Fibroblast of lung (primary cell): ENCODE data around the gene PRRC2A. TPM values are rescaled to one million over a fixed set of nuclear protein-coding genes. Genes with fewer than 3 reads are reported as not detected.
A peak's percentile ranks its signal among the peaks of the same experiment; 100 is the strongest.

Experiments
- DNase-seq, 2 donors: peaks; one replicate each; pipeline versions ENCODE4 v3.0.0 to v3.0.0-alpha.2; 2010; ENCODE audit warnings: low read depth in 2 of 2
- H2AFZ ChIP-seq: 2 replicates; pipeline ENCODE4 v1.5.1; 2012; ENCODE audit warnings: low read length, control low read depth, inconsistent platforms
- H3K27ac ChIP-seq: 2 replicates; pipeline ENCODE4 v1.5.1; 2011; ENCODE audit warnings: low read length, control low read depth; ENCODE audit not compliant: insufficient read depth
- H3K27me3 ChIP-seq: 2 replicates; pipeline ENCODE4 v1.5.1; 2011; ENCODE audit warnings: mild to moderate bottlenecking, low read length; ENCODE audit not compliant: control insufficient read depth, insufficient read depth
- H3K36me3 ChIP-seq: 2 replicates; pipeline ENCODE4 v1.5.1; 2011; ENCODE audit warnings: low read length; ENCODE audit not compliant: control insufficient read depth, insufficient read depth
- H3K4me1 ChIP-seq: 2 replicates; pipeline ENCODE4 v1.5.1; 2011; ENCODE audit warnings: low read length; ENCODE audit not compliant: control insufficient read depth, insufficient read depth; ENCODE audit errors: extremely low read depth
- H3K4me2 ChIP-seq: 2 replicates; pipeline ENCODE4 v1.5.1; 2011; ENCODE audit warnings: low read length, control low read depth; ENCODE audit not compliant: insufficient read depth; ENCODE audit errors: extremely low read depth
- H3K4me3 ChIP-seq, 4 experiments: fragments of 200-600 bp in 1 of 4; sonication (generic) in 1 of 4; replicated peaks in 1 of 4; 2 replicates each; pipeline ENCODE4 v1.5.1; 2011 to 2016; ENCODE audit warnings: low read length in 4 of 4, low read depth in 3 of 4, mild to moderate bottlenecking in 3 of 4, control low read depth in 2 of 4, inconsistent platforms in 1 of 4, mixed read lengths in 1 of 4; ENCODE audit not compliant: insufficient read depth in 1 of 4; ENCODE audit errors: control extremely low read depth in 1 of 4
- H3K79me2 ChIP-seq: 2 replicates; pipeline ENCODE4 v1.5.1; 2012; ENCODE audit warnings: mild to moderate bottlenecking, low read length, inconsistent platforms; ENCODE audit not compliant: control insufficient read depth, insufficient read depth
- H3K9ac ChIP-seq: 2 replicates; pipeline ENCODE4 v1.5.1; 2011; ENCODE audit warnings: mild to moderate bottlenecking, low read length, control low read depth; ENCODE audit not compliant: insufficient read depth
- H3K9me3 ChIP-seq: 2 replicates; pipeline ENCODE4 v1.5.1; 2012; ENCODE audit warnings: low read depth, low read length; ENCODE audit not compliant: control insufficient read depth, insufficient read depth
- H4K20me1 ChIP-seq: 2 replicates; pipeline ENCODE4 v1.5.1; 2011; ENCODE audit warnings: low read length; ENCODE audit not compliant: control insufficient read depth, insufficient read depth; ENCODE audit errors: extremely low read depth
- CTCF ChIP-seq, 2 donors: IDR thresholded peaks in 1 of 2; conservative IDR thresholded peaks in 1 of 2; 1 replicate in 1 of 2; 2 replicates in 1 of 2; pipeline ENCODE4 v1.5.1; 2011 to 2012; ENCODE audit warnings: low read length in 2 of 2, control low read depth in 1 of 2, inconsistent platforms in 1 of 2, low read depth in 1 of 2, mild to moderate bottlenecking in 1 of 2
- EZH2 ChIP-seq: IDR thresholded peaks from 2 replicates; pipeline ENCODE4 v1.5.1; 2012; ENCODE audit warnings: low read length, control low read depth, mild to moderate bottlenecking; ENCODE audit errors: missing control alignments
- polyA plus RNA-seq, 2 donors: library from polyadenylated mRNA; depleted of rRNA in 1 of 2; stranded (reverse) in 1 of 2; unstranded in 1 of 2; fragments of >200 nt; gene quantifications; 2 replicates each; pipeline ENCODE4 v1.2.1, GENCODE V29; 2011 to 2012; ENCODE audit warnings: missing spikeins in 1 of 2
- total RNA-seq: library from RNA; depleted of rRNA; stranded (reverse); fragments of >200 nt; gene quantifications from 2 replicates; pipeline ENCODE4 v1.2.1, GENCODE V29; 2014

PRRC2A gene
- total and polyA plus RNA-seq, 2 donors (not counting 1 experiment from before 2014, with no cell fraction given) = 26.9 to 46.6 TPM

- Histone ChIP-seq H3K27me3 (no peaks in the 10 kb centered on the region), H3K79me2 (peaks cover 51% of the 10 kb centered on the region), H3K9ac (peak within 1 kb of the TSS; percentile 94), H4K20me1 (no peaks in the 10 kb centered on the region), H3K4me3 (peak within 1 kb of the TSS; percentile 82 to 94 (median 86)), H3K9me3 (no peaks in the 10 kb centered on the region), H3K36me3 (peaks cover 18% of the 10 kb centered on the region), H3K27ac (peak within 1 kb of the TSS; percentile 87), H2AFZ (peak within 1 kb of the TSS; percentile 60), H3K4me2 (peak within 1 kb of the TSS; percentile 95), H3K4me1 (peaks cover 20% of the 10 kb centered on the region)
- no peak for TF ChIP-seq CTCF (conservative IDR thresholded peaks at IDR 0.05 in 1 of 2, IDR thresholded peaks at IDR 0.05 in 1 of 2; ENCODE audit: low read depth in 1 of 2, low read length in 2 of 2)
- TF ChIP-seq EZH2 = no peak
- peak; percentile 91 to 97 for DNase-seq
These were observed 44.4 kb downstream of the PRRC2A start, which contains the start of gene GPANK1 for GRCh38 chr6:31664790-31665500. Gene GPANK1 (minus strand): TSS chr6:31664997. CDS start chr6:31664478, 519 bp downstream.

- TF ChIP-seq EZH2 = no peak
- peak in 1 of 2 donors; percentile 18 for TF ChIP-seq CTCF (conservative IDR thresholded peaks at IDR 0.05 in 1 of 2, IDR thresholded peaks at IDR 0.05 in 1 of 2; ENCODE audit: low read depth in 1 of 2, low read length in 2 of 2)
- DNase-seq = peak; percentile 97
- H4K20me1 ChIP-seq = no peaks in the 10 kb centered on the region
- peaks cover 23% of the 10 kb centered on the region for H3K4me1 ChIP-seq
- peaks cover 22% of the 10 kb centered on the region for H3K36me3 ChIP-seq
- peak within 1 kb of the TSS; percentile 94 for H3K9ac ChIP-seq
- no peaks in the 10 kb centered on the region for H3K27me3 ChIP-seq
- peaks cover 46% of the 10 kb centered on the region for H3K79me2 ChIP-seq
- peak within 1 kb of the TSS; percentile 87 for H3K27ac ChIP-seq
- H3K4me3 ChIP-seq = peak within 1 kb of the TSS; percentile 82 to 94 (median 86)
- H2AFZ ChIP-seq = peak within 1 kb of the TSS; percentile 60
- H3K4me2 ChIP-seq = peak within 1 kb of the TSS; percentile 95
- no peaks in the 10 kb centered on the region for H3K9me3 ChIP-seq
These were observed 45.2 kb downstream of the PRRC2A start, which contains the start of gene CSNK2B for GRCh38 chr6:31665501-31666336. Gene CSNK2B (plus strand): TSS chr6:31666080. CDS start chr6:31666832, 752 bp downstream.

- H3K27me3 ChIP-seq = no peaks in the 10 kb centered on the region
- H3K79me2 ChIP-seq = peaks cover 46% of the 10 kb centered on the region
- peak overlapping the region; percentile 93 for H3K4me2 ChIP-seq
- no peaks in the 10 kb centered on the region for H4K20me1 ChIP-seq
- no peak overlapping the region for H2AFZ ChIP-seq
- no peak for DNase-seq
- TF ChIP-seq EZH2 (no peak), CTCF (conservative IDR thresholded peaks at IDR 0.05 in 1 of 2, IDR thresholded peaks at IDR 0.05 in 1 of 2; ENCODE audit: low read depth in 1 of 2, low read length in 2 of 2) (no peak)
- peak overlapping the region; percentile 82 to 94 (median 86) for H3K4me3 ChIP-seq
- H3K36me3 ChIP-seq = peaks cover 27% of the 10 kb centered on the region
- peaks cover 19% of the 10 kb centered on the region for H3K4me1 ChIP-seq
- peak overlapping the region; percentile 87 for H3K27ac ChIP-seq
- no peaks in the 10 kb centered on the region for H3K9me3 ChIP-seq
- peak overlapping the region; percentile 94 for H3K9ac ChIP-seq
These were observed 45.9 kb downstream of the PRRC2A start for GRCh38 chr6:31666337-31666965.
